NOMO-1 treated with dmso at 0.1 percent for 144 hours (cell line): ENCODE results near the gene SLC8A3.

ENCODE experiments used
- DNase-seq: peaks from one replicate; lab custom pipeline; 2025; ENCODE audit not compliant: unreplicated experiment; lab: John Stamatoyannopoulos, UW

The SLC8A3 gene

DNA sequence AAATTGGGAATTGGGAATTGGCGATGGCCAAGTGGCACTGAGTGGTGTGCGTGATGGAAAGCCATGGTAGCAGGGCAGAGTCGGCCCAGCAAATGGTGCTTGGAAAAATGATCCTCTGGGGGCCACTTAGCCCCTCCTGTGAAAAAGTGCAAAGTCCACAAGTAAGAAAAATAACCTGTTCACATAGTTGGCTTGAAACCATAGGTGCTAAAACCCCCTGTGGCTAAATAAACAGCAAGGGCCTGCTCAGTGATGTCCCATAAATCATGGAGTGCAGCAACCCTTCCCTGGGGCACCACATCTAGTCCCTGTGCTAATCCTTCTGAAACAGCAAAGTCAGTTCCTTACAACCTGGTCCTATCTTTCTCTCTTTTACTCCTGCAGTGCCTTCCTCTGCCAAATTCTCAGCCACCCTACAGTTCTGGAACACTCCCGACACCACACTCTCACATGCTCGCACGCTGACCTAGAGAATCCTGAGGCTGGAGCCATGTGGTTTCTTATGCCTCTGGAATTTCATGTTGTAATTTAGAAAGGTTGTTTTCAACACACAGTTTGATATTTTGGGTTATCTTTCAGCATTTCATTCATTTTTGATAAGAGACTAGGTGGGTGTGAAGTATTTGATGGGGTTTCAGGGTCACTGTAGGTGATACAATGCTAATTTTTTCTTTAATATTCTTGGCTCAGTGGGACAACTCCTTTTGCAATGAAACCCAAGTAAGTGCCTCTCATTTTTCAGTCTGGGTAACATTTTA lies 186.0 kb downstream of the SLC8A3 start:
- DNase-seq = no peak

GRCh38 chr14:70000601-70001000 lies 188.2 kb downstream of the SLC8A3 start:
- DNase-seq = no peak

DNA sequence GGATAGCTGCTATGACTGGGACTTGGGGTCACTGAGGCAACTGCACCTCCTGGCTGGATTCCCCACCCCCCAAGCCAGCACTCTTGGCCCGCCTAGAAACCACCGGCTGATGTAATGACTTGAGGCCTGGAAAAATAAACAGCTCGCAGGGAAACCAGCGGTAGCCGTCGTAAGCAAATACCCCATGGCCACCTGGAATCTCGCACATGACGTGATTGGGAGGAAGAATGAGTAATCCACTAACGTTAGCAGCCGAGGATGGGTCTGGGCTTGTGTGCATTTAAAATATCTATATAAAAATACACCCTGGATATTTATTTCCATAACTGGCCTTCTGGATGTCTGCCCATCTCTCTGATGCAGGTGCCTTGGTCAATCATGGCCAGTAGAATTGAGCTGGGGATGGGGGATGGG lies 189.5 kb downstream of the SLC8A3 start:
- no peak for DNase-seq

DNA sequence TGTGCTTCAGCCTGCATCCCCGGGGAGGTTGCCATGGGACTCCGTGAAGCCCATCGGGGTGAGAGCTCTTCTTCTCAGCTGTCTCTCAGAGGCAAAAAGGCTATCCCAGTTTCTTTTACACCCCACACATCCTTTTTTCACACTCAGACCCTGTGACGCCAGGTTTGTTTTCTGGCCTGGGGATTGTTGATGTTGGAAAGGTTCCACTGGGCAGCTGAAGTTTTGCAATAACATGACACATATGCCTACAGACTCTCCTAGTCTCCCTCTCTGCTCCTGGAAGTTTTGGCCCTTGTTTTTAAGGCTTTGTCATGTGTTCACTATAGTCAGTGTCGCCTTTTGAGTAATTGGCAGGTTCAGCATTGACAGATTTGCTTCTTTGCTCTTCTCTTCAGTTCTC lies 190.9 kb downstream of the SLC8A3 start:
- no peak for DNase-seq

DNA sequence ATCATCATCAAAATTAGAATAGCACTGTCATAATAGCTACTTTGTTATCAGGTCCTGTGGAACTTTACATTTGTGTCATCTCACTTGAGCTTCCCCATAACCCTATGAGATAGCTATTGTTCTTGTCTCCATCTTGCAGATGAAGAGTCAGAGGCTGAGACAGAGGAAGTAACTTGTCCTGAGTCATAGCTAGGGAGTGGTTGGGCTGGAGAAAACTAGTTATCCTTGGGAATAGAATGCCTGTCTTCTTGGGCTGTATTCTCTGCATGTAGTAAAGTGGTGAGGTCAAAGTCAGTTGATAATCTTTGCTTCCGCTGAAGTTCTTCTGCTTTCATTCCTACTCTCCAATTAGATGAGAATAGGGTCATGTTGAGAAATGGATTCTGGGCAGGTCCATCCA lies 192.5 kb downstream of the SLC8A3 start:
- DNase-seq = no peak
